ENCODE results near the gene GGTLC2.

DNA sequence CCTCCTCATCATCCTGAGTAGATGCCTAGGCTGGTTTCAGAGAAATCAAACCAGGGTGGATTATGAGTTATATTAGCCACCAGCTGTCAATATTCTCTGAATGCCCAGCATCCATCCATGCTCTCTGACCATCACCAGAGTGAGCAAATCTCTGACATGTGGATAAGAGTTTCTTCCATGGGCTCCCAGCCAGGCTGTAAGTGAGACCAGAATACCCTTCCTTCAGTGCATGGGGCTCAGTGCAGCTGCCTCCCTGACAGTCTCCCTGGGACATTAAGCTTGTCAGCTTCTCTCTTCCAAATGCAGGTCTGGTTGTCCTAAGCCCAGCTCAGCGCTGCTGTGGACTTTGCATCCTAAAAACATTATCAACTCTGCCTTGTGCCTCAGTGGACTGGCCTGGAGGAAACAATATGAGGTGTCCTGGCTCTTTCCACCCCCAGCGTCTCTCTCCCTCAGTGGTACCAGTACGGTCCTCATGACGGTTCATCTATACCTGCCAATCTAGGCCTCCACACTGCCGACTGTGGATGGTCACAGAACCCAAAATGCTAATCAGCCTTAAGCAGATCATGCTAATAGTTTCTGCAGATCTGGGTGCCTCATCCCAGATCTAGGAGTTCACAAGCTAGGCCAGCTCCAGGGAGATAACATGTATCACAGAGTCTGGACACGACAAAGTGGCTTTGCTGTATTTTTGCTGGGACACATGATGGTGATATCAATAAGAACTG is 43.7 kb upstream of the GGTLC2 start:
- TF ChIP-seq, protein P1, sequence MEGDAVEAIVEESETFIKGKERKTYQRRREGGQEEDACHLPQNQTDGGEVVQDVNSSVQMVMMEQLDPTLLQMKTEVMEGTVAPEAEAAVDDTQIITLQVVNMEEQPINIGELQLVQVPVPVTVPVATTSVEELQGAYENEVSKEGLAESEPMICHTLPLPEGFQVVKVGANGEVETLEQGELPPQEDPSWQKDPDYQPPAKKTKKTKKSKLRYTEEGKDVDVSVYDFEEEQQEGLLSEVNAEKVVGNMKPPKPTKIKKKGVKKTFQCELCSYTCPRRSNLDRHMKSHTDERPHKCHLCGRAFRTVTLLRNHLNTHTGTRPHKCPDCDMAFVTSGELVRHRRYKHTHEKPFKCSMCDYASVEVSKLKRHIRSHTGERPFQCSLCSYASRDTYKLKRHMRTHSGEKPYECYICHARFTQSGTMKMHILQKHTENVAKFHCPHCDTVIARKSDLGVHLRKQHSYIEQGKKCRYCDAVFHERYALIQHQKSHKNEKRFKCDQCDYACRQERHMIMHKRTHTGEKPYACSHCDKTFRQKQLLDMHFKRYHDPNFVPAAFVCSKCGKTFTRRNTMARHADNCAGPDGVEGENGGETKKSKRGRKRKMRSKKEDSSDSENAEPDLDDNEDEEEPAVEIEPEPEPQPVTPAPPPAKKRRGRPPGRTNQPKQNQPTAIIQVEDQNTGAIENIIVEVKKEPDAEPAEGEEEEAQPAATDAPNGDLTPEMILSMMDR (conservative IDR thresholded peaks at IDR 0.05; ENCODE audit: low read depth, low read length), result no peak
- TF ChIP-seq EZH2 (IDR thresholded peaks at IDR 0.05; ENCODE audit: borderline replicate concordance, low read depth, low read length, poor library complexity, severe bottlenecking), result no peak

Data from A673 (cell line).